Measurements from ENCODE around the gene NBEAL2. TPM values are rescaled to one million over a fixed set of nuclear protein-coding genes. Genes with fewer than 3 reads are reported as not detected.

NBEAL2 gene
- total RNA-seq, 1 donor from 2014 or later, result 202 TPM

DNA sequence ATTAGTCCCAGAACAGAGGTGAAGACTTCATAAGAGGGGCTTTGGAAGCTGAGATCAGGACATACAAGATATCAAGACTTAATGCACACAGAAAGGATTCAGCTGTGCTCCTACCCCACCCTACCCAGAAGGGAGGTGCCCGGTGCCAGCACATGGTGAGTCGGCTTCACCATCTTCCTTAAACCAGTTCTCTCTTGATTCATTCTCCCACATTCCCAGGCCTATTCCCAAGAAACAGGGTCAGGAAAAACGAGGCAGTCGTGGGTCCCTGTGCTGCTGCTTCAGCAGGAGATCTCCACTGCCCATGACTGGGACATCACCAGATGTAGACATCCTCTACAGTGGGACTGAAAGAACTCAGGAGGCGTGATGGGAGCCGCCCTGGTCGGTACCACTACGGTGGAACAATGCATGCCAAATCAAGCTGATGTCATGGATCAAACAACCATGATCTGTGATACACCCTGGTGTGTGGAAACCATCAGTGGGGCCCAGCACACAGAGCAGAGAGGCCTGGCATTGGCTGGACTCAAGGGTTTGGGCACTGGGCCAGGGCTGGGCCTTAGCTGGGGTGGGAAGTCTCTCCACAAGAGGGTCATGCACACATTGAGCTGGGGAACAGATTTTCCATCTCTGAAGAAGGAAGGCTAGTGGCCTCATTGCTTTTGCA, 44.8 kb upstream of the NBEAL2 start:
- Mint-ChIP-seq H3K27ac (ENCODE audit: unreplicated experiment) (no peak overlapping the region), H3K36me3 (ENCODE audit: low read depth, unreplicated experiment) (peaks cover 15% of the 10 kb centered on the region), H3K4me1 (ENCODE audit: unreplicated experiment) (peaks cover 30% of the 10 kb centered on the region), H3K9me3 (ENCODE audit: unreplicated experiment) (no peaks in the 10 kb centered on the region), H3K4me3 (ENCODE audit: unreplicated experiment) (no peak overlapping the region), H3K27me3 (ENCODE audit: unreplicated experiment) (peaks cover 2% of the 10 kb centered on the region)
- no peak for DNase-seq (ENCODE audit: low spot score)
- TF ChIP-seq, protein P1, sequence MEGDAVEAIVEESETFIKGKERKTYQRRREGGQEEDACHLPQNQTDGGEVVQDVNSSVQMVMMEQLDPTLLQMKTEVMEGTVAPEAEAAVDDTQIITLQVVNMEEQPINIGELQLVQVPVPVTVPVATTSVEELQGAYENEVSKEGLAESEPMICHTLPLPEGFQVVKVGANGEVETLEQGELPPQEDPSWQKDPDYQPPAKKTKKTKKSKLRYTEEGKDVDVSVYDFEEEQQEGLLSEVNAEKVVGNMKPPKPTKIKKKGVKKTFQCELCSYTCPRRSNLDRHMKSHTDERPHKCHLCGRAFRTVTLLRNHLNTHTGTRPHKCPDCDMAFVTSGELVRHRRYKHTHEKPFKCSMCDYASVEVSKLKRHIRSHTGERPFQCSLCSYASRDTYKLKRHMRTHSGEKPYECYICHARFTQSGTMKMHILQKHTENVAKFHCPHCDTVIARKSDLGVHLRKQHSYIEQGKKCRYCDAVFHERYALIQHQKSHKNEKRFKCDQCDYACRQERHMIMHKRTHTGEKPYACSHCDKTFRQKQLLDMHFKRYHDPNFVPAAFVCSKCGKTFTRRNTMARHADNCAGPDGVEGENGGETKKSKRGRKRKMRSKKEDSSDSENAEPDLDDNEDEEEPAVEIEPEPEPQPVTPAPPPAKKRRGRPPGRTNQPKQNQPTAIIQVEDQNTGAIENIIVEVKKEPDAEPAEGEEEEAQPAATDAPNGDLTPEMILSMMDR (IDR thresholded peaks at IDR 0.05; ENCODE audit: unreplicated experiment), result no peak

- TF ChIP-seq, protein P1 (IDR thresholded peaks at IDR 0.05; ENCODE audit: unreplicated experiment), result no peak
- Mint-ChIP-seq H3K36me3 (ENCODE audit: low read depth, unreplicated experiment) (peaks cover 21% of the 10 kb centered on the region), H3K4me1 (ENCODE audit: unreplicated experiment) (peaks cover 37% of the 10 kb centered on the region)
These were observed 44.2 kb upstream of the NBEAL2 start for GRCh38 chr3:46935168-46935858.

DNA sequence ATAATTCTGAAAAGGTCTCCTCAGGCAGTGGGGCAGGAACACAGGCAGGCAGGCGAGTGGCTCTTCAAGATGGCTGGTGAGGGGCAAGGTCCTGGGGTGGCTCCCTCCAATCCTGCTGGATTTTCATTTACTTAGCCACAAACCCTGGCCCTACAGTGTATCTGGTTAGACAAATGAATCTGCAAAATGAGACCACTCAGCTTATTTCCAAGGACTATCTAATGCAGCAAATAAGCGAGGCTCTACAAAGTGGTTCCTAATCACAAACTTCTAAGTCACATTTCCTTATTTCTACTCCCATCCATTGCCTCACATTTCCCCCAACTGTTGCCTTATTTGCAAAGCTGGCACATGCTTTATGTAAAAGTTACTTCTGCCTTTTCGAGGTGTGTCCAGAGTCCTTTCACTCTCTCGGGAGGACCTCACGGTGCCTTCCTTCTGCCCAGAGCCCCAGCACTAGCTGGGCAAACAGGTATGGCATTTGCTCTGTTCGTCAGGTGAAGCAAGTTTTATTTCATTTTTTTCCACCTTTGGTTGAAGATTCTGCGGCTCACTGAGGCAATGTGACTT, 43.4 kb upstream of the NBEAL2 start:
- H3K27ac Mint-ChIP-seq (ENCODE audit: unreplicated experiment), result no peak overlapping the region
- peaks cover 11% of the 10 kb centered on the region for H3K27me3 Mint-ChIP-seq (ENCODE audit: unreplicated experiment)
- peaks cover 26% of the 10 kb centered on the region for H3K36me3 Mint-ChIP-seq (ENCODE audit: low read depth, unreplicated experiment)
- TF ChIP-seq, protein P1 (IDR thresholded peaks at IDR 0.05; ENCODE audit: unreplicated experiment), result no peak
- H3K9me3 Mint-ChIP-seq (ENCODE audit: unreplicated experiment), result no peaks in the 10 kb centered on the region
- no peak for DNase-seq (ENCODE audit: low spot score)
- H3K4me3 Mint-ChIP-seq (ENCODE audit: unreplicated experiment), result peak overlapping the region; percentile 42
- peaks cover 34% of the 10 kb centered on the region for H3K4me1 Mint-ChIP-seq (ENCODE audit: unreplicated experiment)

More at GRCh38 chr3:46935168-46935858, 44.2 kb upstream of the NBEAL2 start:
- H3K27ac Mint-ChIP-seq (ENCODE audit: unreplicated experiment), result peak overlapping the region; percentile 45
- peak; percentile 22 for DNase-seq (ENCODE audit: low spot score)
- no peaks in the 10 kb centered on the region for H3K9me3 Mint-ChIP-seq (ENCODE audit: unreplicated experiment)
- peaks cover 6% of the 10 kb centered on the region for H3K27me3 Mint-ChIP-seq (ENCODE audit: unreplicated experiment)
- no peak overlapping the region for H3K4me3 Mint-ChIP-seq (ENCODE audit: unreplicated experiment)

GRCh38 chr3:46936733-46937250, 42.7 kb upstream of the NBEAL2 start:
- Mint-ChIP-seq H3K4me1 (ENCODE audit: unreplicated experiment) (peaks cover 30% of the 10 kb centered on the region), H3K4me3 (ENCODE audit: unreplicated experiment) (peak overlapping the region; percentile 59), H3K36me3 (ENCODE audit: low read depth, unreplicated experiment) (peaks cover 26% of the 10 kb centered on the region), H3K27ac (ENCODE audit: unreplicated experiment) (no peak overlapping the region), H3K27me3 (ENCODE audit: unreplicated experiment) (peaks cover 11% of the 10 kb centered on the region), H3K9me3 (ENCODE audit: unreplicated experiment) (no peaks in the 10 kb centered on the region)
- DNase-seq (ENCODE audit: low spot score), result no peak
- TF ChIP-seq, protein P1 (IDR thresholded peaks at IDR 0.05; ENCODE audit: unreplicated experiment), result no peak
